ENCODE results near the gene HTRA3.

HTRA3 gene

DNA sequence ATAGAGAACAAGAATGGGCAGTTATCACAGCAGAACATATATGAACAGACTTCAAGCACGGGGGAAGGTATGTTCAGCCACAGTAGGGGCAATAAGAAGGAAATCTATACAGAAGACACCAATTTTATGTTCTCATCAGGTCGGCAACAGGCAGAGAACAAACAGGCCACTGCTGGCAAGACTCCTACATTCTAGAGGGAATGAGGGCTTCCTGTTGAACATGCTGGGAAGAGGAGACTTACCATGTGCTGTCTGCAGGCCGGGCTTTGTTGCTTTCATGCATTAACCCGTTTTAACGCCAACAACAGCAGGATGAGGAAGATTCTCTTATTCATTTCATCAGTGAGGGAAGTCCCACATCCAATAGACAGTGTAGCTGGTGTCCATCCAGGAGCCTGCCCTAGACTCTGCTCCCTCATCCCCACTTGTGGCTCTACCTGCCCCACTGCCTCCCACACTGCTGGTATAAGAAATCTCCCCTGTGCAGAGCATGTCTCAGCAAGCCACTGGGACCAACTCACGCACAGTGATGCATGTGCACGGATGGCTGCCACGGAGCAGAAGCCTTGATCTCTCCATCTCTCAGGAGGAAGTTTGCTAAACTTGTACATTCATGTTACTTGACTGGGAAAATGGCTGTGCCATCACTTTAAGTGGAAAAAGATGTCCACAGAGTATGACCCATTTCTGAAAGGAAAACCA is 86.5 kb downstream of the HTRA3 start:
- DNase-seq (ENCODE audit: low read depth in 2 of 2): no peak

All from stimulated activated CD8-positive, alpha-beta memory T cell treated with anti-CD3 and anti-CD28 coated beads, Interleukin-15, amount 100 ng/mL, for 48 hours (primary cell).